IMR-90 (cell line): ENCODE results near the gene TRIM10. TPM values are rescaled to one million over a fixed set of nuclear protein-coding genes. Genes with fewer than 3 reads are reported as not detected.

ENCODE experiments used
- ATAC-seq: fragments of 200-7000 bp; cut with Tn5 transposase; 2 replicates; pipeline ENCODE4 v1.9.1; 2020; ENCODE audit warnings: low read depth, mild to moderate bottlenecking, moderate library complexity
- BruUV-seq: library from RNA; stranded (reverse); fragments of 400-500 nt; replicated peaks from 2 replicates; lab custom pipeline; 2021; lab: Mats Ljungman, UMichigan
- CTCF ChIA-PET: fragments of 300-600 bp; formaldehyde crosslinking; extraction: SDS; loops from one replicate; lab custom pipeline; 2021; ENCODE audit warnings: antibody characterized with exemption; lab: Yijun Ruan, JAX
- POLR2A ChIA-PET: fragments of 300-600 bp; sonication (Branson Sonifier 250); formaldehyde crosslinking; loops from one replicate; lab custom pipeline; 2022; ENCODE audit warnings: antibody characterized with exemption; ENCODE audit not compliant: unreplicated experiment; lab: Charles Lee
- DNase-seq: peaks from one replicate; pipeline ENCODE4 v3.0.0; 2013
- H2AFZ ChIP-seq: replicated peaks from 2 replicates; pipeline ENCODE3; 2013; ENCODE audit warnings: low read length, mild to moderate bottlenecking; ENCODE audit not compliant: poor library complexity
- H2AK5ac ChIP-seq: 2 replicates; pipeline ENCODE4 v1.6.1; 2013; ENCODE audit warnings: low read depth, low read length, inconsistent platforms
- H2AK9ac ChIP-seq: replicated peaks from 2 replicates; pipeline ENCODE3; 2013; ENCODE audit warnings: mild to moderate bottlenecking, low read depth, low read length, moderate library complexity; ENCODE audit not compliant: poor library complexity
- H2BK120ac ChIP-seq: 2 replicates; pipeline ENCODE4 v1.6.1; 2013; ENCODE audit warnings: low read depth, low read length, inconsistent platforms
- H2BK15ac ChIP-seq: 3 replicates; pipeline ENCODE4 v1.6.1; 2013; ENCODE audit warnings: low read depth, low read length, inconsistent platforms
- H2BK20ac ChIP-seq: 2 replicates; pipeline ENCODE4 v1.6.1; 2013; ENCODE audit warnings: low read depth, mild to moderate bottlenecking, inconsistent platforms, low read length, moderate library complexity
- H2BK5ac ChIP-seq: 2 replicates; pipeline ENCODE4 v1.6.1; 2013; ENCODE audit warnings: mild to moderate bottlenecking, low read depth, low read length, inconsistent platforms; ENCODE audit not compliant: poor library complexity, severe bottlenecking
- H3K14ac ChIP-seq: replicated peaks from 2 replicates; pipeline ENCODE4 v1.6.1; 2013; ENCODE audit warnings: low read depth, low read length, inconsistent platforms
- H3K18ac ChIP-seq: 2 replicates; pipeline ENCODE4 v1.6.1; 2013; ENCODE audit warnings: low read depth, low read length, control low read depth
- H3K23ac ChIP-seq: 2 replicates; pipeline ENCODE4 v1.6.1; 2013; ENCODE audit warnings: low read depth, low read length, inconsistent platforms
- H3K27ac ChIP-seq: 2 replicates; pipeline ENCODE4 v1.5.1; 2013; ENCODE audit warnings: mild to moderate bottlenecking, control low read depth, low read length; ENCODE audit not compliant: insufficient read depth
- H3K27me3 ChIP-seq: 2 replicates; pipeline ENCODE4 v1.6.1; 2013; ENCODE audit warnings: low read length; ENCODE audit not compliant: control insufficient read depth, insufficient read depth
- H3K36me3 ChIP-seq: 2 replicates; pipeline ENCODE4 v1.6.1; 2013; ENCODE audit warnings: low read length, mixed read lengths; ENCODE audit not compliant: control insufficient read depth, insufficient read depth
- H3K4ac ChIP-seq: 2 replicates; pipeline ENCODE4 v1.6.1; 2013; ENCODE audit warnings: low read depth, low read length, inconsistent platforms
- H3K4me1 ChIP-seq: 2 replicates; pipeline ENCODE4 v1.6.1; 2013; ENCODE audit warnings: low read length, mixed read lengths; ENCODE audit not compliant: control insufficient read depth, insufficient read depth
- H3K4me2 ChIP-seq: 2 replicates; pipeline ENCODE4 v1.6.1; 2013; ENCODE audit warnings: low read depth, mild to moderate bottlenecking, control low read depth, low read length, moderate library complexity
- H3K4me3 ChIP-seq: 2 replicates; pipeline ENCODE4 v1.5.1; 2013; ENCODE audit warnings: low read depth, mild to moderate bottlenecking, control low read depth, low read length, moderate library complexity; ENCODE audit not compliant: insufficient read depth
- H3K56ac ChIP-seq: 2 replicates; pipeline ENCODE4 v1.6.1; 2013; ENCODE audit warnings: low read length, inconsistent platforms; ENCODE audit not compliant: insufficient read depth; ENCODE audit errors: extremely low read depth
- H3K79me1 ChIP-seq, 2 experiments: 2 replicates each; pipeline ENCODE4 v1.6.1; 2013; ENCODE audit warnings: low read length in 2 of 2, inconsistent platforms in 1 of 2, low read depth in 1 of 2
- H3K9ac ChIP-seq: 2 replicates; pipeline ENCODE4 v1.6.1; 2013; ENCODE audit warnings: low read depth, low read length, control low read depth
- H3K9me1 ChIP-seq: 2 replicates; pipeline ENCODE4 v1.6.1; 2013; ENCODE audit warnings: low read length, inconsistent platforms; ENCODE audit not compliant: insufficient read depth
- H3K9me3 ChIP-seq: 2 replicates; pipeline ENCODE4 v1.6.1; 2013; ENCODE audit warnings: low read length; ENCODE audit not compliant: control insufficient read depth, insufficient read depth
- H4K20me1 ChIP-seq: 2 replicates; pipeline ENCODE4 v1.6.1; 2013; ENCODE audit warnings: low read length, inconsistent platforms; ENCODE audit not compliant: insufficient read depth
- H4K5ac ChIP-seq: 2 replicates; pipeline ENCODE4 v1.6.1; 2013; ENCODE audit warnings: mild to moderate bottlenecking, low read depth, low read length, control low read depth
- H4K8ac ChIP-seq, 2 experiments: 2 replicates each; pipeline ENCODE4 v1.6.1; 2013; ENCODE audit warnings: low read depth in 2 of 2, low read length in 2 of 2, control low read depth in 1 of 2, inconsistent platforms in 1 of 2
- H4K91ac ChIP-seq: 2 replicates; pipeline ENCODE4 v1.6.1; 2013; ENCODE audit warnings: low read depth, low read length, inconsistent platforms; ENCODE audit not compliant: insufficient read depth
- CEBPB ChIP-seq: IDR thresholded peaks from 2 replicates; pipeline ENCODE4 v1.6.1; 2012; ENCODE audit warnings: low read depth, low read length, improper control_type of control experiment
- ELK1 ChIP-seq: fragments of 150-350 bp; IDR thresholded peaks from 2 replicates; pipeline ENCODE4 v1.6.1; 2016; ENCODE audit warnings: low read depth, mild to moderate bottlenecking, low read length, moderate library complexity, borderline replicate concordance
- MAFK ChIP-seq: IDR thresholded peaks from 2 replicates; pipeline ENCODE4 v1.6.1; 2012; ENCODE audit warnings: low read depth, low read length, improper control_type of control experiment
- WGBS, 2 experiments: methylation state at CpG; one replicate each; pipeline versions ENCODE4 v1.1.5 to v1.1.7; 2013; ENCODE audit warnings: missing lambda C conversion rate in 2 of 2; ENCODE audit not compliant: insufficient read length in 1 of 2; ENCODE audit errors: extremely low coverage in 2 of 2; 5-methylcytosine and 5-hydroxymethylcytosine counted together
- dilution Hi-C: fragments of 300-500 bp; cut with HindIII; formaldehyde crosslinking; loops from one replicate; pipeline ENCODE4 v1.14.3; 2018; ENCODE audit warnings: low sequenced_read_pairs; ENCODE audit not compliant: unreplicated experiment
- in situ Hi-C: fragments of 300-500 bp; cut with MboI; formaldehyde crosslinking; loops from 3 replicates; pipeline ENCODE4 v1.14.3; 2019; ENCODE audit warnings: low sequenced_read_pairs, inconsistent platforms, mixed read lengths
- intact Hi-C: fragments of 100-400 bp; cut with micrococcal nuclease; formaldehyde crosslinking; loops from 2 replicates; pipeline ENCODE4 v1.10.0; 2022
- polyA plus RNA-seq, 3 experiments: library from polyadenylated mRNA; depleted of rRNA; stranded (reverse); fragments of >200 nt; gene quantifications; 2 replicates each; pipeline ENCODE4 v1.2.3, GENCODE V29; 2012; ENCODE audit warnings: low replicate concordance in 1 of 3
- total RNA-seq: library from RNA; depleted of rRNA; stranded (reverse); fragments of >200 nt; gene quantifications from 2 replicates; pipeline ENCODE4 v1.2.3, GENCODE V29; 2012

TRIM10 gene
- total and polyA plus RNA-seq, 2 of the 4 experiments (the other 2 are of a cell fraction): not detected

DNA sequence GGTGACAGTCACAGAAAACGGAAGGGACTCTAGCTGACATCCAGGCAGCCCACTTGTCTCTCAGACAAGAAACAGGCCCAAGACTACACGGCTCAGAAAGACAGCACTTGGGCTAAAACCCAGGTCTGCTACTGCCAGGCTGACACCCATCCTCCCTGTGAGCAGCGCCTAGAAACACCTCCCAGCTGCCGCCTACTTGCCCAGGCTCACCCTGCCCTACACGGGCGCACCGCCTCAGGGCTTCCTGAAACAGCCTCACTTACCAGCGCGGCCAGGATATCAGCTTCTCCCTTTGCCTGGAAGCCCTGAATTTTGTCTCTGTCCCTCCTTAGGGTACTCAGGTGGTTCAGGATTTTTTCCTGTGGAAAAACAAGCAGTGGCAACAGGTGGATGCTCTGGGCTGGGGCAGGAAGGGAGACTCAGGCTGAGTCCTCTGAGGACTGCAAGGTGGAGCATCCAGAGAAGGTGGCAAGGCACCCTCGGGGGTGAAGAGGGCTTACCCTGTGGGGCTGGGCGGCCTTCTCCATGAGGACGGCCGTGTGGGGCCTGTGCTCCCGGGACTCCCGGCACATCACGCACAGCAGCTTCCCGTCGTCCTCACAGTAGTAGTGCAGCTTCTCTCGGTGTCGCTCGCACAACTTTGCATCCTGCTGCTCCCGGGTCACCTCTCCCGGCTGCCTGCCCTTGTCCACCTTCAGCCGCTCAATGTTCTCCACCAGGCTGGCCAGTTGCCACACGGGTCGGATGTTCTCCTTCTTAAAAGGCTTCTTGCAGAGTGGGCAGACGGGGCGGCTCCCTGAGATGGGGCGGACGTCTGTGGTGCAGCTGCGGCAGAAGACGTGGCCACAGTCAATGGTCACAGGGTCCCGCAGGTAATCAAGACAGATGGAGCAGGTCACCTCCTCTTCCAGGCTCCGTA is 37.4 kb upstream of the TRIM10 start:
- Histone ChIP-seq H3K4me2 (no peak overlapping the region), H4K8ac (no peak overlapping the region), H3K27ac (no peak overlapping the region), H3K79me1 (peaks cover 9 to 15% of the 10 kb centered on the region in 2 experiments), H4K5ac (no peak overlapping the region), H3K23ac (no peak overlapping the region), H2BK15ac (no peak overlapping the region), H3K4me1 (peaks cover 2% of the 10 kb centered on the region; the same call in 1 of the 2 replicates), H3K9me3 (no peaks in the 10 kb centered on the region), H2BK120ac (no peak overlapping the region), H3K9ac (no peak overlapping the region), H3K9me1 (peaks cover 10% of the 10 kb centered on the region; the same call in 1 of the 2 replicates), H2AK5ac (no peak overlapping the region), H4K91ac (no peak overlapping the region), H2BK5ac (no peak overlapping the region), H3K4ac (no peak overlapping the region), H3K14ac (no peak overlapping the region), H3K4me3 (no peak overlapping the region), H2BK20ac (no peak overlapping the region), H2AFZ (no peak overlapping the region), H4K20me1 (peaks cover 5% of the 10 kb centered on the region; the same call in 1 of the 2 replicates), H2AK9ac (no peak overlapping the region), H3K56ac (no peak overlapping the region; the same call in 1 of the 2 replicates), H3K18ac (no peak overlapping the region), H3K27me3 (no peaks in the 10 kb centered on the region), H3K36me3 (peaks cover 42% of the 10 kb centered on the region)
- no TSS peak for BruUV-seq
- CTCF ChIA-PET: no interaction called here
- dilution Hi-C loops (no loop called here), in situ Hi-C loops (no loop called here), intact Hi-C loops (no loop called here)
- ATAC-seq: no peak
- 95% methylated on average over 19 of the region's 34 CpGs; no CpG with 5 or more reads in 1 of the 2 experiments for WGBS, 2 experiments
- DNase-seq: no peak
- POLR2A ChIA-PET: no interaction called here
- TF ChIP-seq MAFK (no peak), CEBPB (no peak), ELK1 (no peak)
